GM23338 (cell line): ENCODE results near the gene NARS2. TPM values are rescaled to one million over a fixed set of nuclear protein-coding genes. Genes with fewer than 3 reads are reported as not detected.

Experiments
- ATAC-seq: fragments of 200-7000 bp; cut with Tn5 transposase; 3 replicates; pipeline ENCODE4 v1.9.1; 2020
- DNase-seq: peaks from one replicate; pipeline ENCODE4 v3.0.0-alpha.2; 2015; ENCODE audit warnings: low spot score
- H2AFZ ChIP-seq: fragments of 200-600 bp; sonication (generic); 2 replicates; pipeline ENCODE4 v1.8.0; 2016; ENCODE audit warnings: antibody characterized with exemption, mild to moderate bottlenecking, moderate library complexity
- H3F3A ChIP-seq: fragments of 200-600 bp; sonication (generic); replicated peaks from 2 replicates; pipeline ENCODE4 v1.8.0; 2017; ENCODE audit warnings: antibody characterized with exemption, mixed run types, low read depth
- H3K27ac ChIP-seq: fragments of 200-600 bp; sonication (generic); 2 replicates; pipeline ENCODE4 v1.6.1; 2016; ENCODE audit warnings: low read depth
- H3K27me3 ChIP-seq: fragments of 200-600 bp; sonication (generic); 2 replicates; pipeline ENCODE4 v1.8.0; 2016; ENCODE audit warnings: mild to moderate bottlenecking, mixed run types, moderate library complexity; ENCODE audit not compliant: insufficient read depth
- H3K36me3 ChIP-seq: fragments of 200-600 bp; sonication (generic); 2 replicates; pipeline ENCODE4 v1.8.0; 2016; ENCODE audit warnings: mild to moderate bottlenecking; ENCODE audit not compliant: insufficient read depth
- H3K4me1 ChIP-seq: fragments of 200-600 bp; sonication (generic); 2 replicates; pipeline ENCODE4 v1.8.0; 2016; ENCODE audit warnings: mild to moderate bottlenecking, moderate library complexity; ENCODE audit not compliant: insufficient read depth
- H3K4me2 ChIP-seq: fragments of 200-600 bp; sonication (generic); 2 replicates; pipeline ENCODE4 v1.7.1; 2017; ENCODE audit warnings: mixed run types
- H3K4me3 ChIP-seq: fragments of 200-600 bp; sonication (generic); 2 replicates; pipeline ENCODE4 v1.6.1; 2016; ENCODE audit warnings: mixed run types
- H3K79me2 ChIP-seq: fragments of 200-600 bp; sonication (generic); replicated peaks from 2 replicates; pipeline ENCODE4 v1.8.0; 2017; ENCODE audit warnings: mild to moderate bottlenecking; ENCODE audit not compliant: insufficient read depth
- H3K9me2 ChIP-seq: fragments of 200-600 bp; sonication (generic); 2 replicates; pipeline ENCODE4 v1.8.0; 2017; ENCODE audit not compliant: insufficient read depth
- H4K20me1 ChIP-seq: fragments of 200-600 bp; sonication (generic); replicated peaks from 2 replicates; pipeline ENCODE4 v1.8.0; 2017; ENCODE audit warnings: mild to moderate bottlenecking; ENCODE audit not compliant: insufficient read depth
- H3K27ac Mint-ChIP-seq: 2 replicates; pipeline ENCODE4 v1.8.0; 2020; ENCODE audit warnings: inconsistent platforms, mild to moderate bottlenecking, moderate library complexity, mixed read lengths
- H3K27me3 Mint-ChIP-seq: 3 replicates; pipeline ENCODE4 v1.8.0; 2022; ENCODE audit warnings: low read depth, mild to moderate bottlenecking, moderate library complexity, mixed read lengths, inconsistent platforms; ENCODE audit not compliant: insufficient read depth, poor library complexity
- H3K36me3 Mint-ChIP-seq: 3 replicates; pipeline ENCODE4 v1.8.0; 2021; ENCODE audit warnings: low read depth, mild to moderate bottlenecking, inconsistent platforms, moderate library complexity, mixed read lengths
- H3K4me1 Mint-ChIP-seq: 3 replicates; pipeline ENCODE4 v1.8.0; 2020; ENCODE audit warnings: mild to moderate bottlenecking, inconsistent platforms, mixed read lengths
- H3K4me3 Mint-ChIP-seq: 3 replicates; pipeline ENCODE4 v1.8.0; 2021; ENCODE audit warnings: moderate library complexity, mild to moderate bottlenecking, inconsistent platforms, mixed read lengths
- H3K9me3 Mint-ChIP-seq: 3 replicates; pipeline ENCODE4 v1.8.0; 2020; ENCODE audit warnings: moderate library complexity, mild to moderate bottlenecking, inconsistent platforms, mixed read lengths
- CREB1 ChIP-seq: fragments of 250-450 bp; sonication (Bioruptor Pico); IDR thresholded peaks from 2 replicates; pipeline ENCODE4 v1.5.0; 2020; ENCODE audit warnings: low read depth, mild to moderate bottlenecking, moderate library complexity
- EZH2 ChIP-seq: fragments of 200-600 bp; sonication (generic); IDR thresholded peaks from one replicate; pipeline ENCODE4 v1.8.0; 2017; ENCODE audit warnings: antibody characterized with exemption, mild to moderate bottlenecking, low read depth; ENCODE audit not compliant: unreplicated experiment
- EZH2phosphoT487 ChIP-seq: fragments of 200-600 bp; sonication (generic); IDR thresholded peaks from one replicate; pipeline ENCODE4 v1.8.1; 2018; ENCODE audit warnings: antibody characterized with exemption; ENCODE audit not compliant: unreplicated experiment
- JUNB ChIP-seq: IDR thresholded peaks from one replicate; pipeline ENCODE4 v1.6.1; 2016; ENCODE audit warnings: antibody characterized with exemption; ENCODE audit not compliant: unreplicated experiment
- NANOG ChIP-seq: IDR thresholded peaks from 2 replicates; pipeline ENCODE4 v1.6.1; 2016; ENCODE audit warnings: antibody characterized with exemption, borderline replicate concordance
- STAT1 ChIP-seq: IDR thresholded peaks from one replicate; pipeline ENCODE4 v1.6.1; 2016; ENCODE audit warnings: antibody characterized with exemption; ENCODE audit not compliant: unreplicated experiment
- polyA plus RNA-seq: library from polyadenylated mRNA; unstranded; fragments of >200 nt; fragmentation: Nextera tagmentation; extraction: Ambion mirVana; gene quantifications from 2 replicates; pipeline ENCODE4 v1.2.1, GENCODE V29; 2016
- total RNA-seq: library from RNA; depleted of rRNA; stranded (reverse); fragments of >200 nt; shearing (Covaris generic); gene quantifications from 2 replicates; pipeline ENCODE4 v1.2.3, GENCODE V29; 2014
- TF ChIP-seq, protein P1 (sequence below): fragments of 250-450 bp; sonication (Bioruptor Pico); IDR thresholded peaks from 2 replicates; pipeline ENCODE4 v1.5.0; 2020; ENCODE audit warnings: mild to moderate bottlenecking, moderate library complexity
- TF ChIP-seq, protein P2 (sequence below): IDR thresholded peaks from 2 replicates; pipeline ENCODE4 v1.6.1; 2016; ENCODE audit warnings: antibody characterized with exemption

Gene NARS2
- total and polyA plus RNA-seq, 2 experiments from 2014 or later: 45.7 to 62.0 TPM

DNA sequence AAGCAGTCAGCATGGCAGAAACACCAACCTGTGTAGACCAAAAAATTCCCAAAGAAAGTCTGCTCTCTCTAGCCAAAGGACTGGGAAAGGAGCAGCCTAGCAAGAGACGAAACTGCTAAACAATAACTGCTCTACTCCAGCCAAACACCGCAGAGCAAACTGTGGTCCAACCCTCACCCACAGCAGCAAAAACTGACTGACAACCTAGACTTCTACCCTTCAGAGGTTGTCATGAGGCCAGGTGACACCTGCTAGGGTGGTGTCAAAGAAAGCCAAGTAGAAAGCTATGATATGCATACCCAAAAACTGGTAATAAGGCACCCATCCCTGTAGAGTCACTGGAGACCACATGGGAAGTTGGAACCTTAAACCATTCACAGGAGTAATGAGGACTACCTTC, 168.9 kb downstream of the NARS2 start (continued):
- TF ChIP-seq, protein P1, sequence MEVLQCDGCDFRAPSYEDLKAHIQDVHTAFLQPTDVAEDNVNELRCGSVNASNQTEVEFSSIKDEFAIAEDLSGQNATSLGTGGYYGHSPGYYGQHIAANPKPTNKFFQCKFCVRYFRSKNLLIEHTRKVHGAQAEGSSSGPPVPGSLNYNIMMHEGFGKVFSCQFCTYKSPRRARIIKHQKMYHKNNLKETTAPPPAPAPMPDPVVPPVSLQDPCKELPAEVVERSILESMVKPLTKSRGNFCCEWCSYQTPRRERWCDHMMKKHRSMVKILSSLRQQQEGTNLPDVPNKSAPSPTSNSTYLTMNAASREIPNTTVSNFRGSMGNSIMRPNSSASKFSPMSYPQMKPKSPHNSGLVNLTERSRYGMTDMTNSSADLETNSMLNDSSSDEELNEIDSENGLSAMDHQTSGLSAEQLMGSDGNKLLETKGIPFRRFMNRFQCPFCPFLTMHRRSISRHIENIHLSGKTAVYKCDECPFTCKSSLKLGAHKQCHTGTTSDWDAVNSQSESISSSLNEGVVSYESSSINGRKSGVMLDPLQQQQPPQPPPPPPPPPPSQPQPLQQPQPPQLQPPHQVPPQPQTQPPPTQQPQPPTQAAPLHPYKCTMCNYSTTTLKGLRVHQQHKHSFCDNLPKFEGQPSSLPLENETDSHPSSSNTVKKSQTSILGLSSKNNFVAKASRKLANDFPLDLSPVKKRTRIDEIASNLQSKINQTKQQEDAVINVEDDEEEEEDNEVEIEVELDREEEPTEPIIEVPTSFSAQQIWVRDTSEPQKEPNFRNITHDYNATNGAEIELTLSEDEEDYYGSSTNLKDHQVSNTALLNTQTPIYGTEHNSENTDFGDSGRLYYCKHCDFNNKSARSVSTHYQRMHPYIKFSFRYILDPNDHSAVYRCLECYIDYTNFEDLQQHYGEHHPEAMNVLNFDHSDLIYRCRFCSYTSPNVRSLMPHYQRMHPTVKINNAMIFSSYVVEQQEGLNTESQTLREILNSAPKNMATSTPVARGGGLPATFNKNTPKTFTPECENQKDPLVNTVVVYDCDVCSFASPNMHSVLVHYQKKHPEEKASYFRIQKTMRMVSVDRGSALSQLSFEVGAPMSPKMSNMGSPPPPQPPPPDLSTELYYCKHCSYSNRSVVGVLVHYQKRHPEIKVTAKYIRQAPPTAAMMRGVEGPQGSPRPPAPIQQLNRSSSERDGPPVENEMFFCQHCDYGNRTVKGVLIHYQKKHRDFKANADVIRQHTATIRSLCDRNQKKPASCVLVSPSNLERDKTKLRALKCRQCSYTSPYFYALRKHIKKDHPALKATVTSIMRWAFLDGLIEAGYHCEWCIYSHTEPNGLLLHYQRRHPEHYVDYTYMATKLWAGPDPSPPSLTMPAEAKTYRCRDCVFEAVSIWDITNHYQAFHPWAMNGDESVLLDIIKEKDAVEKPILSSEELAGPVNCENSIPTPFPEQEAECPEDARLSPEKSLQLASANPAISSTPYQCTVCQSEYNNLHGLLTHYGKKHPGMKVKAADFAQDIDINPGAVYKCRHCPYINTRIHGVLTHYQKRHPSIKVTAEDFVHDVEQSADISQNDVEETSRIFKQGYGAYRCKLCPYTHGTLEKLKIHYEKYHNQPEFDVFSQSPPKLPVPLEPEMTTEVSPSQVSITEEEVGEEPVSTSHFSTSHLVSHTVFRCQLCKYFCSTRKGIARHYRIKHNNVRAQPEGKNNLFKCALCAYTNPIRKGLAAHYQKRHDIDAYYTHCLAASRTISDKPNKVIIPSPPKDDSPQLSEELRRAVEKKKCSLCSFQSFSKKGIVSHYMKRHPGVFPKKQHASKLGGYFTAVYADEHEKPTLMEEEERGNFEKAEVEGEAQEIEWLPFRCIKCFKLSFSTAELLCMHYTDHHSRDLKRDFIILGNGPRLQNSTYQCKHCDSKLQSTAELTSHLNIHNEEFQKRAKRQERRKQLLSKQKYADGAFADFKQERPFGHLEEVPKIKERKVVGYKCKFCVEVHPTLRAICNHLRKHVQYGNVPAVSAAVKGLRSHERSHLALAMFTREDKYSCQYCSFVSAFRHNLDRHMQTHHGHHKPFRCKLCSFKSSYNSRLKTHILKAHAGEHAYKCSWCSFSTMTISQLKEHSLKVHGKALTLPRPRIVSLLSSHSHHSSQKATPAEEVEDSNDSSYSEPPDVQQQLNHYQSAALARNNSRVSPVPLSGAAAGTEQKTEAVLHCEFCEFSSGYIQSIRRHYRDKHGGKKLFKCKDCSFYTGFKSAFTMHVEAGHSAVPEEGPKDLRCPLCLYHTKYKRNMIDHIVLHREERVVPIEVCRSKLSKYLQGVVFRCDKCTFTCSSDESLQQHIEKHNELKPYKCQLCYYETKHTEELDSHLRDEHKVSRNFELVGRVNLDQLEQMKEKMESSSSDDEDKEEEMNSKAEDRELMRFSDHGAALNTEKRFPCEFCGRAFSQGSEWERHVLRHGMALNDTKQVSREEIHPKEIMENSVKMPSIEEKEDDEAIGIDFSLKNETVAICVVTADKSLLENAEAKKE (CRISPR knock-in tag): no peak
- no peak for TF ChIP-seq NANOG
- no peak for TF ChIP-seq STAT1
- TF ChIP-seq CREB1 (CRISPR knock-in tag): no peak
- no peak for TF ChIP-seq EZH2

DNA sequence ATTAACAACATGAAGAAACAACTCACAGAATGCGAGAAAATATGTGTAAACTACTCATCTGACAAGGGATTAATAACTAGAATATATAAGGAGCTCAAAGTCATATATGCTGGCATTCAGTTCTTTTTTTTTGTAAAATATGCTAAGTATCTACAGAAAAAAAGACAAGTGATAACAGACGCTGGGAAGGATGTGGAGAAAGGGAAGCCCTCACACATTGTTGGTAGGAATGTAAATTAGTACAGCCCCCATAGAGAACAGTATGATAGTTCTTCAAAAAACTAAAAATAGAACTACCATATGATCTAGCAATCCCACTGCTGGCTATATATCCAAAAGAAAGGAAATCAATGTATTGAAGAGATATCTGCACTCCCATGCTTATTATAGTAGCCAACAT, 170.9 kb downstream of the NARS2 start:
- no peak overlapping the region for H3K4me3 Mint-ChIP-seq
- Histone ChIP-seq H4K20me1 (no peaks in the 10 kb centered on the region; the same call in 1 of the 2 replicates), H3K27ac (no peak overlapping the region), H3K4me2 (no peak overlapping the region), H3K4me3 (no peak overlapping the region), H3K9me2 (no peaks in the 10 kb centered on the region), H3F3A (no peaks in the 10 kb centered on the region), H3K4me1 (peaks cover 13% of the 10 kb centered on the region; the same call in 1 of the 2 replicates), H3K36me3 (no peaks in the 10 kb centered on the region), H3K79me2 (peaks cover 7% of the 10 kb centered on the region; the same call in 1 of the 2 replicates), H2AFZ (no peak overlapping the region), H3K27me3 (peaks cover 12% of the 10 kb centered on the region; the same call in 1 of the 2 replicates)
- ATAC-seq (no peak), DNase-seq (no peak)
- H3K27ac Mint-ChIP-seq: no peak overlapping the region
- H3K27me3 Mint-ChIP-seq: peaks cover 17% of the 10 kb centered on the region
- peaks cover 2% of the 10 kb centered on the region; the same call in 2 of the 3 replicates for H3K36me3 Mint-ChIP-seq
- peaks cover 5% of the 10 kb centered on the region; the same call in 2 of the 3 replicates for H3K9me3 Mint-ChIP-seq
- peaks cover 17% of the 10 kb centered on the region for H3K4me1 Mint-ChIP-seq
- TF ChIP-seq NANOG (no peak), CREB1 (CRISPR knock-in tag) (no peak), EZH2 (no peak), STAT1 (no peak), EZH2phosphoT487 (no peak), JUNB (no peak)
- TF ChIP-seq, protein P1 (CRISPR knock-in tag): no peak
- TF ChIP-seq, protein P2, sequence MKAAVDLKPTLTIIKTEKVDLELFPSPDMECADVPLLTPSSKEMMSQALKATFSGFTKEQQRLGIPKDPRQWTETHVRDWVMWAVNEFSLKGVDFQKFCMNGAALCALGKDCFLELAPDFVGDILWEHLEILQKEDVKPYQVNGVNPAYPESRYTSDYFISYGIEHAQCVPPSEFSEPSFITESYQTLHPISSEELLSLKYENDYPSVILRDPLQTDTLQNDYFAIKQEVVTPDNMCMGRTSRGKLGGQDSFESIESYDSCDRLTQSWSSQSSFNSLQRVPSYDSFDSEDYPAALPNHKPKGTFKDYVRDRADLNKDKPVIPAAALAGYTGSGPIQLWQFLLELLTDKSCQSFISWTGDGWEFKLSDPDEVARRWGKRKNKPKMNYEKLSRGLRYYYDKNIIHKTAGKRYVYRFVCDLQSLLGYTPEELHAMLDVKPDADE: no peak
